Activated CD4-positive, alpha-beta T cell treated with anti-CD3 and anti-CD28 coated beads, Interleukin-2, Interleukin-4, amounts not matched to agents 100 ng/mL and 50 ng/mL, durations not matched to agents 16 hours and 8 hours (primary cell): Measurements from ENCODE around the gene PADI3.

Source experiments
- DNase-seq: peaks from one replicate; pipeline ENCODE4 v3.0.0-alpha.2; 2020; ENCODE audit warnings: low spot score

The PADI3 gene

GRCh38 chr1:17272646-17273045 lies 23.7 kb downstream of the PADI3 start:
- no peak for DNase-seq

DNA sequence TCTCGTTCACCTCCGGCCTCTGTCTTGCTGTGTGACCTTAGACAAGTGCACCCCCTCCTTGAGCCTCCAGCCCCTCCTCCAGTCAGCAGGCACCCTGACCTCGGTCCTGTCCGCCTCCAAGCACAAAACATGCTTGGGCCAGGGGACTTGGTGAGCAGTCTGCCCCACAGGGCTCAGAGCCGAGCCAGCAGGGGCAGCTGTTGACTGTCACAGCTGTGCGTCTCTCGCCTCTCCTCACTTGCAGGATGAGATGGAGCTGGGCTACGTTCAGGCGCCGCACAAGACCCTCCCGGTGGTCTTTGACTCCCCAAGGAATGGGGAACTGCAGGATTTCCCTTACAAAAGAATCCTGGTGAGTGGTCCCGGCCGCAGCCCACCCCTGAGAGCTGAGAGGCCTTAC lies 24.2 kb downstream of the PADI3 start:
- no peak for DNase-seq

DNA sequence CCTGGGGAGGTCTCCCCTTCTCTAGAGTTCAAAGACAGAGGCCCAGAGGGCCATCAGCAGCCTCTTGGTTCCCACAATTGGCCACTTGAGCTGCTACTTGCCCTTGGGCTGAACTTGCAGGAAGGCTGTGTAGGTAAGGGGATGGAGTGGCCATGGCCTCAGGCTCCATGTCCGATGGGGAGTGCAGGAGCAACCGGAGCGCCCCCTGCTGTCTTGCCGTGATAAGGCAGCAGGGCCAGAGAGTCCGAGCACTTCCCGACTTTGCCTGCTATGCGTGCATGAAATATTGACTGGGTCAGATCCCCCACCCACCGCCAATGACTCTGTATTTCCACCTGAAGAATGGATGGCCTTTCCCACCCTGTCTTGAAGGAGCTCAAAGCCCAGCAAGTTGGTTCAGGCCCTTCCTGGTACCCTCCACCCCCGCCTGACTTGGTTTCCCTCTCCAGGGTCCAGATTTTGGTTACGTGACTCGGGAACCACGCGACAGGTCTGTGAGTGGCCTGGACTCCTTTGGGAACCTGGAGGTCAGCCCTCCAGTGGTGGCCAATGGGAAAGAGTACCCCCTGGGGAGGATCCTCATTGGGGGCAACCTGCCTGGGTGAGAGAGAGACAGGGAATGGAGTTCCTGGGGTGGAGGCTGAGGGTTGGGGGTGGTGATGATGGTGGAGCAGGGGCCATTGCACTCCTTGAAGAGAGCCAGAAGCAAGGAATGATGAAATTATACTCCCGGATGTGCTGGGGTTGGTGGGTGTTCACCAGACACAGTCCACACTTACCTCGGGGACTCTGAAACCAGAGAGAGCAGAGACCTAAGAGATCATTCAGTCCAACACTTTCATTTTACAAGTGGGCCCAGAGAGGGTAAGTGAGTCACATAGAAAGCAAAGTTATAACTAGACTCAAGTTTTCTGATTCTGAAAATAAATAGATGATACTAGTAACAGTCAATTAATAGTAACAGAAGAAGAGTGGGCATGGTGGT lies 25.6 kb downstream of the PADI3 start:
- DNase-seq = peak; percentile 36

GRCh38 chr1:17276568-17276967 lies 27.7 kb downstream of the PADI3 start:
- no peak for DNase-seq

DNA sequence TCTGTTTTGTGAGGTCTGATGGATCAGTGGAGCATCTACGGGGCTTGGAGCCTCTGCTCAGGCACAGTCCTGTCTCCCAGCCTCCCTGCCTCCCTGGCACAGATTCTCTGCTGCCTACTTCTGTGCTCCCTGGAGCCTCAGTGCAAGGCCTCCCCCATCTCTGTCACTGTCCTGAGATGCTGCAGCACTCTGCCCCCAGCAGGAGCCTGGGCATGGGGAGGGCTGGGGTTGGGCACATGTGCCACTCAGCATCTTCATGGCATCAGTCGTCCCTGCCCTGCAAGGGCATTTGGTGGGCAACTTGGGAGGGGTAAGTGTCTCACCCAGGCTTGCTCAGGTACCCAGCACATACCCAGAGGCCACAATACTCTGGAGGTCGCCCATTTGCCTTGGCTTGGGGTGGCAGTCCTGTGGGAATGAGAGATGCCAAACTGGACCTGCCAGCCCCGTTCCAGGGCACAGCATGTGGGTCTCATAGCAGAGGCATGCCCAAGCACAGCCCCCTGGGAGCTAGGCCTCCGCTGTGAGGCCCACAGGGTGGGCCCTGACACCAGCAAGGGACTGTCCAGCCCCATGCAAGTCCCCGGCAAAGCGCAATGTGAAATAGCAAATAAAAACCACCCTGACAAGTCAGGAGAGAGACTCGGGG lies 28.7 kb downstream of the PADI3 start:
- DNase-seq = no peak

GRCh38 chr1:17278996-17279830 lies 30.3 kb downstream of the PADI3 start:
- DNase-seq = no peak

DNA sequence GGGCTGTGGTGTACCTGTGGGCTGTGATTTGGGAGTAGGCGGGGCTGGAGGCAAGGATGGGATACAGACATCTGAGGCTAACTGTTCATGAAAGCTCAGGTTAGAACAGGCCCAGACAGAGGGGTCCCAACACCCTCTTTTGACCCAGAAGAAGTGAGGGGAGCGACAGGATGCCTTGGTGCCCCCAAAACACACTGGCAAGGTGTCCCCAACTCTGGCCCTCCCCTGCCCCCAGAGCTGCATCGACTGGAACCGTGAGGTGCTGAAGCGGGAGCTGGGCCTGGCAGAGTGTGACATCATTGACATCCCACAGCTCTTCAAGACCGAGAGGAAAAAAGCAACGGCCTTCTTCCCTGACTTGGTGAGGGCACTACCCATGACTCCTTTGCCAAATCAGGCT lies 31.5 kb downstream of the PADI3 start:
- DNase-seq = no peak

GRCh38 chr1:17280894-17281293 lies 32.0 kb downstream of the PADI3 start:
- DNase-seq = no peak

DNA sequence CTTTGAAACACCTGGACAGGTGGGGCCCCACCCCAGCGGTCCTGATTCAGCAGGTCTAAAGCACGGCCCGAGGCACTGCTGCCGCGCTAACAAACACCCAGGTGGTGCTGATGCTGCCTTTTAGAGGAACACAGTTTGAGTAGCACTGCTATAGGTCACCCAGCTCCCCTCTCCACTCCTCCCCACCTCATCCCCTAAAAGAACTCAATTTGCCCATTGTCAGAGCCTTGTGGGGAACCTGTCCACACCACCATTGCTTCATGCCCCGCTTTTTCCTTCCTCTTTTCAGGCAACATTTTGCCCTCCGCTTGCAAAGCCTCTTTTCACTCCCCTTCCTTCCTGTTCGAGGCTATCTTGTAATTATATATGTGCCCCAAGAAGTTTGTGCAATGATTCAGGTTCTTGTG lies 32.9 kb downstream of the PADI3 start:
- DNase-seq = no peak

- DNase-seq = no peak
These were observed 33.9 kb downstream of the PADI3 start for GRCh38 chr1:17282836-17283235.

GRCh38 chr1:17286646-17287045 lies 37.7 kb downstream of the PADI3 start:
- no peak for DNase-seq

- no peak for DNase-seq
These were observed 38.4 kb downstream of the PADI3 start for GRCh38 chr1:17287130-17287776.

- no peak for DNase-seq
These were observed 40.8 kb downstream of the PADI3 start for GRCh38 chr1:17289721-17290120.

DNA sequence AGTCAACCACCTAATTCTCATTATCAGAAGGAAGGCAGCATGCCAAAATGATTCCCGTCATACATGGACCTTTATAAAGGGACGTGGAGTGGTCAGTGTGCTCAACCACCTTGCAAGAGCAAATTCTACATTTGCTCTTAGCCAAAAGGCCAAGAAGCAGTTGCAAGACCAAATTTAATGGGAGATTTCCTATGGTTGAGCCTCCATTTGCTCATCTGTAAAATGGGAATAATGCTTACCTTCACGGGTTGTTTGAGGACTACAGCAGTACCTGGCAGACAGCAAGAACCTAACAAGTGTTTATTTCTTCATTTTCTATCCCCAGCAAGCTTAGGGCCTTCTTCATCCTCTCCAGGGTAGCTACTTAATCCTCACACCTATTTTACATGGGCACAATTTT lies 41.7 kb downstream of the PADI3 start:
- DNase-seq = no peak

- no peak for DNase-seq
These were observed 43.6 kb downstream of the PADI3 start for GRCh38 chr1:17292299-17293160.

GRCh38 chr1:17293681-17294425 lies 45.0 kb downstream of the PADI3 start:
- DNase-seq = no peak

GRCh38 chr1:17295292-17295691 lies 46.4 kb downstream of the PADI3 start:
- no peak for DNase-seq

- DNase-seq = no peak
These were observed 47.2 kb downstream of the PADI3 start for GRCh38 chr1:17296086-17296485.

- no peak for DNase-seq
These were observed 49.1 kb downstream of the PADI3 start for GRCh38 chr1:17297991-17298390.

- DNase-seq = no peak
These were observed 52.9 kb downstream of the PADI3 start for GRCh38 chr1:17301767-17302166.
